ENCODE measurements around the gene RRAGC.

GRCh38 chr1:38899560-38899959, 40.0 kb upstream of the RRAGC start:
- no peak for TF ChIP-seq CTCF (IDR thresholded peaks at IDR 0.05)
- TF ChIP-seq USF1 (CRISPR knock-in tag; IDR thresholded peaks at IDR 0.05): no peak
- no peak for TF ChIP-seq ZNF317 (CRISPR knock-in tag; IDR thresholded peaks at IDR 0.05; ENCODE audit: borderline replicate concordance, low read depth)
- no peak for TF ChIP-seq E2F4 (CRISPR knock-in tag; IDR thresholded peaks at IDR 0.05; ENCODE audit: borderline replicate concordance, low read depth)
- no peak for TF ChIP-seq ZBTB43 (CRISPR knock-in tag; IDR thresholded peaks at IDR 0.05)
- TF ChIP-seq SMAD3 (CRISPR knock-in tag; IDR thresholded peaks at IDR 0.05; ENCODE audit: borderline replicate concordance): no peak
- no peak for TF ChIP-seq ZNF263 (CRISPR knock-in tag; IDR thresholded peaks at IDR 0.05; ENCODE audit: low read depth)
- no peak for TF ChIP-seq MAX (CRISPR knock-in tag; IDR thresholded peaks at IDR 0.05)
- no peak for TF ChIP-seq NFE2L1 (CRISPR knock-in tag; IDR thresholded peaks at IDR 0.05)
- TF ChIP-seq SP1 (CRISPR knock-in tag; conservative IDR thresholded peaks at IDR 0.05): no peak
